GM12872 (cell line): ENCODE data around the gene TACC2.

Experiments used
- TF ChIP-seq, protein P1 (sequence below): IDR thresholded peaks from 3 replicates; pipeline ENCODE4 v1.5.1; 2011; ENCODE audit warnings: low read depth, mild to moderate bottlenecking, low read length, moderate library complexity; ENCODE audit not compliant: insufficient read depth

TACC2 gene

GRCh38 chr10:122121059-122121458 lies 132.1 kb downstream of the TACC2 start:
- TF ChIP-seq, protein P1, sequence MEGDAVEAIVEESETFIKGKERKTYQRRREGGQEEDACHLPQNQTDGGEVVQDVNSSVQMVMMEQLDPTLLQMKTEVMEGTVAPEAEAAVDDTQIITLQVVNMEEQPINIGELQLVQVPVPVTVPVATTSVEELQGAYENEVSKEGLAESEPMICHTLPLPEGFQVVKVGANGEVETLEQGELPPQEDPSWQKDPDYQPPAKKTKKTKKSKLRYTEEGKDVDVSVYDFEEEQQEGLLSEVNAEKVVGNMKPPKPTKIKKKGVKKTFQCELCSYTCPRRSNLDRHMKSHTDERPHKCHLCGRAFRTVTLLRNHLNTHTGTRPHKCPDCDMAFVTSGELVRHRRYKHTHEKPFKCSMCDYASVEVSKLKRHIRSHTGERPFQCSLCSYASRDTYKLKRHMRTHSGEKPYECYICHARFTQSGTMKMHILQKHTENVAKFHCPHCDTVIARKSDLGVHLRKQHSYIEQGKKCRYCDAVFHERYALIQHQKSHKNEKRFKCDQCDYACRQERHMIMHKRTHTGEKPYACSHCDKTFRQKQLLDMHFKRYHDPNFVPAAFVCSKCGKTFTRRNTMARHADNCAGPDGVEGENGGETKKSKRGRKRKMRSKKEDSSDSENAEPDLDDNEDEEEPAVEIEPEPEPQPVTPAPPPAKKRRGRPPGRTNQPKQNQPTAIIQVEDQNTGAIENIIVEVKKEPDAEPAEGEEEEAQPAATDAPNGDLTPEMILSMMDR = no peak

DNA sequence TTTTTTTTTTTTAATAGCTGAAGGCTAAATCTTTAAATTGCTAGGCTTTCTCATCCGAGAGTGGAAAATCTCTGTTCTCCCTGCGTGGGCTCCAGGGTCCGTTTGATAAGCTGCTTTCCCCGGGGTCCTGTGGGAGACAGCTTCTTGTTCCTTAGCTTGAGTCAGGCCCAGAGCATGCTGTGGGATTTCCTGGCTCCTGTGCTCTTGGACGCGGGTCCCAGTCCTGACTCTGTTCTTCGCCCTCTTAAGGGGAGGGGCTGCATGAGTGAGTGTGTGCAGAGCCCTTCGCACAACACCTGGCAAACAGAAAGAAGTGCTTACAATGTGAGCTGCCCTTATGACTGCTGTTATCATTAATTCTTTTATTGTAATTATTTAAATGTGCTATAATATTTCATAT lies 133.5 kb downstream of the TACC2 start:
- TF ChIP-seq, protein P1 = no peak

DNA sequence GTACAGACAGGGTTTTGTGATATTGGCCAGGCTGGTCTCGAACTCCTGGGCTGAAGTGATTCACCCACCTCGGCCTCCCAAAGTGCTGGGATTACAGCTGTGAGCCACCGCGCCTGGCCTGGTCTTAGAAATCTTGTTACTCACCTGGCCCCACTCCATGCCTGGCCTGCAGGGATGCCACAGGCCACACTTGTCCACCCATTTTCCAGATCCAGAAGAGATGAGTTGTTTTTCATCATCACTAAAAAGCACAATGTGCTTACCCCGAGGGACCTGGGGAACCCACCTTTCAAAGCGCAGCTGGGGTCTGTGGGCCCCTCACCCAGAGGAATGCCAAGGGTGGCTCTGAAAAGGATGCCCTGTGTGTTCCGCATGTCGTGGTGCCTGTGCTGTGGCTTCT lies 134.2 kb downstream of the TACC2 start:
- TF ChIP-seq, protein P1 = no peak

DNA sequence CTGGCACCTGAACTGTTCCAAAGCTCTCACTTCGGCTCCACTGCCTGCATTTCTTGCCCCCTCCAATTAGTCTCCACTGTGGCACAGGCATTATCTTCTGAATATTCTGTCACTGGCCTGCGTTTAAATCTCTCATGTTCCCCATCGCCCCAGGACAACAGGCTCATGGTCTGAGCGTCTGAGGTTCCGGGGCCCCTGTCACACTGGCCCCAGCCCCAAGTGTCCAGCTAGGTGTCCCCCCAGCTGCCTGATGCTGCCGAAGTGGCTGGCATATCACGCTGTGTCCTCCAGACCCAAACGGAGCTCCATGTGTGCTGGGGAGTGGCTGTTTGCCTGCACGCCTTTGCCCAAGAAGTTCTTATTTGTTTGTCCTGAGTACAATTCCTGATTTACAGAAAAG lies 135.4 kb downstream of the TACC2 start:
- TF ChIP-seq, protein P1 = no peak

DNA sequence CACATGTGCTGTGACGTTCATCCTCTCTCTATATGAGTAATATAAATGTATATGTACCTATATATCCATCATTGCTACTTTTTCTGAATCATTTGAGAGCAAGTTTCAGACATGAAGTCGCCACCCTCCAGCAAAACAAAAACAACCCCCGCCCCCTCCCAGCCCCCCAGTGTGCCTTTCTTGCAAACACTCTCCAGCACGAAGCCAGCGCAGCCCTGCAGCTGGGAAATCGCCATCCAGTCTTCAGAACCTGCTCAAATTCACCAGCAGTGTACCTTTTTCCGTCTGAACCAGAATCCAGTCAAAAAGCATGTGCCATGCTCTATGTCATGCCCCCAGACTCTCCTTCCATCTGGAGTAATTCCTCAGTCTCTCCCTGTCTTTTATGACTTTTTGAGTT lies 135.8 kb downstream of the TACC2 start:
- TF ChIP-seq, protein P1 = no peak

GRCh38 chr10:122126763-122127659 lies 138.0 kb downstream of the TACC2 start:
- TF ChIP-seq, protein P1 = no peak

DNA sequence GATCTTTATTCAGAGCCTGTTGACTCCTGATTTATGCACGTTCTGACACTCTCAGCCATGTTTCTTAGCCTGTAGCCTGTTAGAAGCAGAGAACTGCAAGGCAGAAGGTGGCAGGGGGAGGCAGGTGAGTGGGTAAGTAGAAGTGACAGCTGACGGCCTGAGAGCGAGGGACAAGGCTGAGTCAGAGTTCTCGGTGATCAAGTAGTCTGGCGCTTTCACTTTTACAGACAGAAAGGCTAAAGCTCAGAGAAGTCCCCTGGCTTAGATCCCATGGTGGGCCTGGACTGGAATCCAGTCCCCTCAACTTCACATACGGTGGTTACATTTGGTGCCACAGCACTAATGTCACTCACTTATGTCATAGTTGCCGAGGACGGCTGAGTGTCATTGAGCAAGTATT lies 139.0 kb downstream of the TACC2 start:
- TF ChIP-seq, protein P1 = no peak
